Heart right ventricle (tissue), 16 donors: ENCODE measurements around the gene PCDHA3. TPM values are rescaled to one million over a fixed set of nuclear protein-coding genes. Genes with fewer than 3 reads are reported as not detected.
"Not testable (repeated sequence)": the region's sequence is repeated elsewhere in the genome, so short reads cannot be mapped to it uniquely, and the experiment has no call there.

Experiments used
- ATAC-seq, 8 donors: fragments of 200-7000 bp; cut with Tn5 transposase; one replicate each; pipeline ENCODE4 v1.9.1; 2020; ENCODE audit warnings: mild to moderate bottlenecking in 8 of 8, moderate library complexity in 8 of 8, moderate number of reproducible peaks in 1 of 8
- DNase-seq, 2 donors: peaks; one replicate each; pipeline ENCODE4 v3.0.0-alpha.2; 2020
- H3K27ac ChIP-seq, 10 donors: fragments of 200-600 bp; sonication (generic) in 2 of 10; one replicate each; pipeline versions ENCODE4 v1.5.0 to v1.8.0; 2020 to 2022; ENCODE audit warnings: mild to moderate bottlenecking in 3 of 10
- H3K27me3 ChIP-seq, 7 donors: fragments of 200-600 bp; one replicate each; pipeline ENCODE4 v1.8.0; 2021 to 2022; ENCODE audit warnings: mild to moderate bottlenecking in 2 of 7
- H3K36me3 ChIP-seq, 9 donors: fragments of 200-600 bp; sonication (generic) in 1 of 9; one replicate each; pipeline versions ENCODE4 v1.5.0 to v1.8.0; 2020 to 2022; ENCODE audit warnings: mild to moderate bottlenecking in 2 of 9
- H3K4me1 ChIP-seq, 9 donors: fragments of 200-600 bp; sonication (generic) in 1 of 9; one replicate each; pipeline versions ENCODE4 v1.5.0 to v1.8.0; 2020 to 2022; ENCODE audit warnings: mild to moderate bottlenecking in 4 of 9
- H3K4me3 ChIP-seq, 10 donors: fragments of 200-600 bp; sonication (generic) in 2 of 10; one replicate each; pipeline versions ENCODE4 v1.5.0 to v1.8.0; 2020 to 2022; ENCODE audit warnings: mild to moderate bottlenecking in 7 of 10, moderate library complexity in 2 of 10
- H3K9me3 ChIP-seq, 11 donors: fragments of 200-600 bp in 10 of 11; sonication (generic) in 2 of 11; one replicate each; pipeline versions ENCODE4 v1.5.0 to v1.8.0; 2013 to 2022; ENCODE audit warnings: mild to moderate bottlenecking in 2 of 11, control low read depth in 1 of 11, moderate library complexity in 1 of 11
- CTCF ChIP-seq, 9 donors: fragments of 200-600 bp; sonication (generic) in 2 of 9; IDR thresholded peaks; one replicate each; pipeline versions ENCODE4 v1.5.0 to v1.8.0; 2021 to 2022; ENCODE audit warnings: antibody characterized with exemption in 9 of 9, mild to moderate bottlenecking in 5 of 9, moderate library complexity in 1 of 9
- WGBS, 2 donors: extraction: QIAGEN DNeasy Blood & Tissue Kit; methylation state at CpG; one replicate each; pipeline ENCODE4 v1.1.7; 2013; ENCODE audit warnings: inconsistent platforms in 1 of 2; 5-methylcytosine and 5-hydroxymethylcytosine counted together
- intact Hi-C, 10 donors: fragments of 100-400 bp; cut with DNase I; formaldehyde crosslinking; loops; one replicate each; pipeline versions ENCODE4 v1.11.1 to v1.14.2; 2022
- polyA plus RNA-seq, 2 donors: library from polyadenylated mRNA; stranded (reverse); fragments of 200-250 nt; gene quantifications; one replicate each; pipeline ENCODE4 v1.2.3, GENCODE V29; 2013
- total RNA-seq, 10 donors: library from RNA; stranded (reverse); fragmentation: NEBNext Ultra II Directional in 3 of 10; extraction: Animal tissue kit (Norgen Biotek cat#: 25700) in 3 of 10; gene quantifications; one replicate each; pipeline versions ENCODE4 v1.2.1 to v1.2.4, GENCODE V29; 2021 to 2023
- donor health status: Arrhythmogenic right ventricular cardiomyopathy.
- donor health status: ischemic (EF 13 %, LVEDD 7.1; RV severe dilation, severe dysfunction).
- donor health status: healthy with polysubstance abuse.
- donor health status: DM: no; HTN: yes; CAD: no.
- donor health status: DM: no; HTN: no; CAD: no.
- donor health status: ischemic (EF 25% LVEDD 6.9; RV normal size, moderate dysfunction).
- donor health status: ischemic (EF 25% LVEDD 5.7; RV mildly dilated, moderate dysfunction).
- donor health status: healthy.
- donor health status: DM: yes; HTN: yes; CAD: no.
- donor health status: Ischemic cardiomyopathy.
- donor health status: ischemic (EF 35%, LVEDD 5.7; RV mildly dilated, moderate dysfunction).
- donor health status: nonischemic (EF 11% LVEDD 7.7; RV severe dilation, severe dysfunction).
- donor health status: DM: yes; HTN: yes; CAD: no.
- donor health status: PGD.
- donor health status: ischemic (EF 29% LVEDD 5.4; RV normal size, mild dysfunction).
- donor health status: nonischemic (EF 23%, LVEDD 6.1; RV moderate dilation, normal function).

Gene PCDHA3
- total and polyA plus RNA-seq, 12 donors, result 0.03 to 0.17 (median 0.10) TPM; not detected in 5

- DNase-seq, result no peak
- no peaks in the 10 kb centered on the region for H3K36me3 ChIP-seq
- intact Hi-C loops, result loop anchor here in 2 of 10 donors (5.0 to 10.0 kb wide), 2 partner anchors 208 to 211 kb away; no protein-coding TSS in a partner anchor
- H3K27me3 ChIP-seq, result peaks cover 0 to 93% (median 54%) of the 10 kb centered on the region in 7 donors
- 6 to 12% methylated on average over 8 of the region's 8 CpGs for WGBS, 2 donors
- ATAC-seq, result no peak
- peak within 1 kb of the TSS in 2 of 10 donors; percentile 32 to 38 for H3K4me3 ChIP-seq
- peaks cover 0 to 62% (median 20%) of the 10 kb centered on the region in 11 donors for H3K9me3 ChIP-seq
- TF ChIP-seq CTCF (IDR thresholded peaks at IDR 0.05), result peak in 3 of 9 donors; percentile 18 to 37 (median 24)
- H3K4me1 ChIP-seq, result no peaks in the 10 kb centered on the region
- no peak within 1 kb of the TSS for H3K27ac ChIP-seq
These were observed 33.1 kb downstream of the PCDHA3 start, which contains the start of gene PCDHA7 for GRCh38 chr5:140833993-140834392. Gene PCDHA7 (plus strand): TSS chr5:140834269. CDS start chr5:140834384, 115 bp downstream.

- H3K4me1 ChIP-seq, H3K36me3 ChIP-seq, DNase-seq, ATAC-seq, H3K27ac ChIP-seq: not testable (repeated sequence)
- 16 to 19% methylated on average over 23 to 26 of the region's 38 CpGs for WGBS, 2 donors
- intact Hi-C loops, result loop anchor here in 2 of 10 donors (5.0 to 10.0 kb wide), 2 partner anchors 208 to 210 kb away; no protein-coding TSS in a partner anchor
- Histone ChIP-seq H3K27me3 (peaks cover 0 to 93% (median 55%) of the 10 kb centered on the region in 7 donors), H3K9me3 (peaks cover 0 to 59% (median 15%) of the 10 kb centered on the region in 11 donors), H3K4me3 (peak overlapping the region in 2 of 10 donors; percentile 32 to 38)
These were observed 33.7 kb downstream of the PCDHA3 start for GRCh38 chr5:140834439-140835008.

- DNase-seq (no peak), ATAC-seq (no peak)
- no peak overlapping the region for H3K27ac ChIP-seq
- 30 to 39% methylated on average over 103 of the region's 103 CpGs for WGBS, 2 donors
- TF ChIP-seq CTCF (IDR thresholded peaks at IDR 0.05), result no peak
- H3K4me3 ChIP-seq, result no peak overlapping the region
- no peaks in the 10 kb centered on the region for H3K36me3 ChIP-seq
- H3K4me1 ChIP-seq, result no peaks in the 10 kb centered on the region
- H3K27me3 ChIP-seq, result peaks cover 0 to 93% (median 60%) of the 10 kb centered on the region in 7 donors
- intact Hi-C loops, result loop anchor here in 1 of 10 donors (10.0 kb wide), 1 partner anchor 209 kb away; no protein-coding TSS in a partner anchor
- H3K9me3 ChIP-seq, result peaks cover 0 to 58% (median 7%) of the 10 kb centered on the region in 11 donors
These were observed 35.0 kb downstream of the PCDHA3 start for GRCh38 chr5:140835622-140836510.

GRCh38 chr5:140840978-140841962 lies 40.4 kb downstream of the PCDHA3 start, which contains the start of gene PCDHA8:
Gene PCDHA8 (plus strand): TSS chr5:140841187. CDS start chr5:140841322, 135 bp downstream.
- ATAC-seq, result no peak
- TF ChIP-seq CTCF (IDR thresholded peaks at IDR 0.05), result peak in 3 of 9 donors; percentile 3 to 20 (median 14)

More at GRCh38 chr5:140840978-140841962, 40.4 kb downstream of the PCDHA3 start, which contains the start of gene PCDHA8:
- intact Hi-C loops, result no loop called here
- no peak for DNase-seq
- no peaks in the 10 kb centered on the region for H3K36me3 ChIP-seq
- peaks cover 0 to 57% (median 8%) of the 10 kb centered on the region in 11 donors for H3K9me3 ChIP-seq
- no peaks in the 10 kb centered on the region for H3K4me1 ChIP-seq
- no peak within 1 kb of the TSS for H3K4me3 ChIP-seq
- no peak within 1 kb of the TSS for H3K27ac ChIP-seq
- WGBS, 2 donors, result 16 to 21% methylated on average over 42 to 47 of the region's 47 CpGs
- H3K27me3 ChIP-seq, result peaks cover 0 to 92% (median 36%) of the 10 kb centered on the region in 7 donors
